ENCODE measurements around the gene REP15. TPM values are rescaled to one million over a fixed set of nuclear protein-coding genes. Genes with fewer than 3 reads are reported as not detected.

The REP15 gene
- total RNA-seq, 4 donors from 2014 or later, result 1.8 to 7.2 (median 2.0) TPM

DNA sequence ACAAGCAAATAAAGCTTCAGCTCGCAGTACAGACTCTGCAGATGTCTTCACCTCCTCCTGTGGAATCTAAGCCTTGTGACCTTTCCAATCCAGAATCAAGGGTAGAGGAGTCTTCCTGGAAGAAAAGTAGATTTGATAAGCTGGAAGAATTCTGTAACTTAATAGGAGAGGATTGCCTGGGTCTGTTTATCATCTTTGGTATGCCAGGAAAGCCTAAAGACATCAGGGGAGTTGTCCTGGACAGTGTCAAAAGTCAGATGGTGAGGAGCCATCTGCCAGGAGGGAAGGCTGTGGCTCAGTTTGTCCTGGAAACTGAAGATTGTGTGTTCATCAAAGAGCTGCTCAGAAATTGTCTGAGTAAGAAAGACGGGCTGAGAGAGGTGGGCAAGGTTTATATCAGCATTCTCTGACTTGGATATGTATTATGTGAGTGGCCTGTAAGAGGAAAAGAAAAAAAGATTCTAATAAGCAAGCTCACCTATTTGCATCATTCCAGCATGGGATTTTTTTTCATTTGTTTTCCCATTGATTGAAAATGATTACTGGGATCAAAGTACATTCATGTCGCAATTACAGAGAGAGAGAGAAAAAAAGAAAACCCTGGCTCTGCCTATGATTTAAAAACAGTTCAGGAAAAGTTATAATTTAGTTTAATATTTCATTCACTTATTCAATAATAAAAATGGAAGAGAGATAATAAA lies 767 bp downstream of the REP15 start:
- no peak overlapping the region for H3K27ac ChIP-seq
- DNase-seq, result no peak
- TF ChIP-seq, protein P1, sequence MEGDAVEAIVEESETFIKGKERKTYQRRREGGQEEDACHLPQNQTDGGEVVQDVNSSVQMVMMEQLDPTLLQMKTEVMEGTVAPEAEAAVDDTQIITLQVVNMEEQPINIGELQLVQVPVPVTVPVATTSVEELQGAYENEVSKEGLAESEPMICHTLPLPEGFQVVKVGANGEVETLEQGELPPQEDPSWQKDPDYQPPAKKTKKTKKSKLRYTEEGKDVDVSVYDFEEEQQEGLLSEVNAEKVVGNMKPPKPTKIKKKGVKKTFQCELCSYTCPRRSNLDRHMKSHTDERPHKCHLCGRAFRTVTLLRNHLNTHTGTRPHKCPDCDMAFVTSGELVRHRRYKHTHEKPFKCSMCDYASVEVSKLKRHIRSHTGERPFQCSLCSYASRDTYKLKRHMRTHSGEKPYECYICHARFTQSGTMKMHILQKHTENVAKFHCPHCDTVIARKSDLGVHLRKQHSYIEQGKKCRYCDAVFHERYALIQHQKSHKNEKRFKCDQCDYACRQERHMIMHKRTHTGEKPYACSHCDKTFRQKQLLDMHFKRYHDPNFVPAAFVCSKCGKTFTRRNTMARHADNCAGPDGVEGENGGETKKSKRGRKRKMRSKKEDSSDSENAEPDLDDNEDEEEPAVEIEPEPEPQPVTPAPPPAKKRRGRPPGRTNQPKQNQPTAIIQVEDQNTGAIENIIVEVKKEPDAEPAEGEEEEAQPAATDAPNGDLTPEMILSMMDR (IDR thresholded peaks at IDR 0.05), result no peak
- no peak for TF ChIP-seq POLR2A (IDR thresholded peaks at IDR 0.05)
- 88 to 94% methylated on average over 3 of the region's 3 CpGs for WGBS, 2 donors
- no peaks in the 10 kb centered on the region for H3K27me3 ChIP-seq
- H3K4me3 ChIP-seq (replicated peaks in 1 of 3), result no peak overlapping the region
- intact Hi-C loops (cut with DNase I), result no loop called here
- no peaks in the 10 kb centered on the region for H3K9me3 ChIP-seq
- H3K4me1 ChIP-seq, result no peaks in the 10 kb centered on the region
- peaks cover 34 to 41% of the 10 kb centered on the region in 2 donors for H3K36me3 ChIP-seq

DNA sequence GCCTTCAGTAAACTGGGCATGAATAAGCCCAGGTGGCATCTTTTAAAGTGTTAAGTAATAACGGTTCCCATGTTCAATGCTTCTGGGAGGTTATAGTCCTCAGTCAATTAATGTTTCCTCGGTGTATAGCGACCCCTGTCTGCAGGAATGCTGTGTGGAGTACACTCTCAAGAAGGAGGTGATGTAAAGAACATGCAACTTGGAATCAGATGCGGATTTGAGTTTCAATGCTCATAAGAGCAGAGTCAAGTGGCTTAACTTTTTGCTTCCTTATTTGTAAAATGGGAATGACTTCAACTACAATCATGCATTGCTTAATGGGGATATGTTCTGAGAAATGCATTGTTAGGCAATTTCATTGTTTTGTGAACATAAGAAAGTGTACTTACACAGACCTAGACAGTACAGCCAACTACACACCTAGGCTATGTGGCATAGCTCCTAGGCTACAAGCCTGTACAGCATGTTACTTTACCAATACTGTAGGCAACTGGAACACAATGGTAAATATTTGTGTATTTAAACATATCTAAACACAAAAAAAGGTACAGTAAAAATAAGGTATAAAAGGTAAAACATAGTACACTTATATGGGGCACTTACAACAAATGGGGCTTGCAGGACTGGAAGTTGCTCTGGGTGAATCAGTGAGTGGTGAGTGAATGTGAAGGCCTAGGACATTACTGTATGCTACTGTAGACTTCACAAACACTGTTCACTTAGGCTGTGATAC lies 7.6 kb downstream of the REP15 start:
- H3K9me3 ChIP-seq, result no peaks in the 10 kb centered on the region
- no peaks in the 10 kb centered on the region for H3K27me3 ChIP-seq
- no peak for TF ChIP-seq POLR2A (IDR thresholded peaks at IDR 0.05)
- TF ChIP-seq, protein P1 (IDR thresholded peaks at IDR 0.05), result peak; percentile 45 to 80 (median 76)
- no peak overlapping the region for H3K4me3 ChIP-seq (replicated peaks in 1 of 3)
- H3K27ac ChIP-seq, result no peak overlapping the region
- peak; percentile 62 to 68 for DNase-seq
- H3K36me3 ChIP-seq, result no peaks in the 10 kb centered on the region
- intact Hi-C loops (cut with DNase I), result no loop called here
- 6% methylated on average over 4 of the region's 4 CpGs for WGBS, 2 donors
- no peaks in the 10 kb centered on the region for H3K4me1 ChIP-seq

DNA sequence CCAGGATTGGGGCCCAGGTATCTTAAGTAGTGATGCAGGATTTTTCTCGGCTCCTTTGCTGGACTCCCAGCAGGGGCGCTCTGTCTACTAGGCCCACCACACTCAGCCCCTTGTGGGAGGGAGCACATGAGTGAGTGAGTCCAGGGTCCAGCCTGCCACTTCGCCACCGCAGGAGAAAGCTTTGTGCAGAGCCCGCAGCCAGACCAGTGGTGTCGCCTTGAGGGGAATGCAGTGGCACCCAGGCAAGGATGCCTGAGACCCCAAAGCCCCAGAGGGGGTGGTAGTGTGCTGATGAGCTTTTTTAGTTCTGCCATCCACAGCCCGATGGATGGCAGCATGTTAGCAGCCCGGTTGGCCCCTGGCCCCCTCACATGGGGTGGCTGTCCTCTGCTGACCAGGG lies 9.0 kb downstream of the REP15 start:
- H3K9me3 ChIP-seq, result no peaks in the 10 kb centered on the region
- H3K4me1 ChIP-seq, result no peaks in the 10 kb centered on the region
- no peak overlapping the region for H3K27ac ChIP-seq
- 88 to 89% methylated on average over 2 to 8 of the region's 8 CpGs for WGBS, 2 donors
- no peaks in the 10 kb centered on the region for H3K27me3 ChIP-seq
- DNase-seq, result no peak
- no peak overlapping the region for H3K4me3 ChIP-seq (replicated peaks in 1 of 3)
- TF ChIP-seq POLR2A (IDR thresholded peaks at IDR 0.05), result no peak
- TF ChIP-seq, protein P1 (IDR thresholded peaks at IDR 0.05), result no peak
- H3K36me3 ChIP-seq, result no peaks in the 10 kb centered on the region
- intact Hi-C loops (cut with DNase I), result no loop called here

GRCh38 chr12:27707216-27707615 lies 11.0 kb downstream of the REP15 start:
- no peak overlapping the region for H3K4me3 ChIP-seq (replicated peaks in 1 of 3)
- intact Hi-C loops (cut with DNase I), result no loop called here
- TF ChIP-seq POLR2A (IDR thresholded peaks at IDR 0.05), result no peak
- TF ChIP-seq, protein P1 (IDR thresholded peaks at IDR 0.05), result no peak
- no peaks in the 10 kb centered on the region for H3K36me3 ChIP-seq
- H3K27ac ChIP-seq, result no peak overlapping the region
- peaks cover 9 to 10% of the 10 kb centered on the region in 2 donors for H3K4me1 ChIP-seq
- WGBS, 2 donors, result 83 to 90% methylated on average over 2 of the region's 2 CpGs
- H3K27me3 ChIP-seq, result no peaks in the 10 kb centered on the region
- no peak for DNase-seq
- H3K9me3 ChIP-seq, result no peaks in the 10 kb centered on the region
